Activated T-cell treated with anti-CD3 and anti-CD28 coated beads, Interleukin-2, amount 50 U/mL, for 24 hours (primary cell): Measurements from ENCODE around the gene MOGAT2.

Experiments used
- DNase-seq: peaks from one replicate; pipeline ENCODE4 v3.0.0-alpha.2; 2020
- H3K27ac Mint-ChIP-seq: 2 replicates; pipeline ENCODE4 v1.8.0; 2020; ENCODE audit warnings: mild to moderate bottlenecking, mixed read lengths
- H3K27me3 Mint-ChIP-seq: 2 replicates; pipeline ENCODE4 v1.8.0; 2020; ENCODE audit warnings: mixed read lengths
- H3K36me3 Mint-ChIP-seq: 2 replicates; pipeline ENCODE4 v1.8.0; 2020; ENCODE audit warnings: low read depth, mixed read lengths
- H3K4me1 Mint-ChIP-seq: 2 replicates; pipeline ENCODE4 v1.8.0; 2020; ENCODE audit warnings: low read depth, mixed read lengths
- H3K4me3 Mint-ChIP-seq: 2 replicates; pipeline ENCODE4 v1.8.0; 2020; ENCODE audit warnings: mild to moderate bottlenecking, moderate library complexity, mixed read lengths
- H3K9me3 Mint-ChIP-seq: 2 replicates; pipeline ENCODE4 v1.8.0; 2020; ENCODE audit warnings: mixed read lengths

The MOGAT2 gene

DNA sequence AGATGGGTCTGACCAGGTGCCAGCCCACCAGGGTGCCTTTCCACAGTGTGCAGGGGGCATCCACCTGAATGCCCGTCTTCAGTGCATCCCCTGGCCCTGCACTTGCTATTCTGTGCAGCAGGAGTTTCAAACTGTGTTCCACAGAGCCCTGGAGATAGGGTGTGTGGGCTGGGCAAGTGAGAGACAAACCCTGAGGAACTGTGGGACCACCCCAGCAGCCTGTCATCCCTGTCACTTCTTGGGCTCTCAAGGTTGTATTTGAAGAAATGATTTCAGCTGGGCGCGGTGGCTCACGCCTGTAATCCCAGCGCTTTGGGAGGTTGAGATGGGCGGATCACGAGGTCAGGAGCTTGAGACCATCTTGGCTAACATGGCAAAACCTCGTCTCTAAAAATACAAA is 44.5 kb downstream of the MOGAT2 start:
- Mint-ChIP-seq H3K36me3 (no peaks in the 10 kb centered on the region), H3K27me3 (peaks cover 2% of the 10 kb centered on the region), H3K4me3 (no peak overlapping the region), H3K9me3 (no peaks in the 10 kb centered on the region), H3K27ac (no peak overlapping the region), H3K4me1 (peaks cover 9% of the 10 kb centered on the region)
- no peak for DNase-seq

DNA sequence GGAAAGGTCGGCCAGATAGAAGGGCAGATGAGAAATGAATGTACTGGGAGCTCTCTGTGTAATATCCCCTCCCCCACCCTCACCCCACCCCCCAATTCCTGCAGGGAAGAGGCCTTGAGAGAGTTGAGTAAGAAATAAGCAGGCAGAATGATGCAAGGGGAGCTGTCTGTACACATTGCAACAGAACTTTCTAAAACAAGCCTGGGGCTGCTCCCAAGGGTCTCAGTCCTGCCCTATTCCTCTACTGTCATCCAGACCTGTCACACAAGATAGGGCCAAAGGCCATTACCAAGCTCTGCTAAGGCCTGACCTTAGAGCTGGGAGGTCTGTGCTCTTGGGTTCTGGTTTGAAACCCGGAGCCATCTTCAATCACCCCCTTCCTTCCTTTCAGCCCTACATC is 45.2 kb downstream of the MOGAT2 start:
- Mint-ChIP-seq H3K4me1 (peaks cover 15% of the 10 kb centered on the region), H3K9me3 (no peaks in the 10 kb centered on the region), H3K4me3 (no peak overlapping the region), H3K36me3 (no peaks in the 10 kb centered on the region), H3K27me3 (peaks cover 7% of the 10 kb centered on the region), H3K27ac (no peak overlapping the region)
- no peak for DNase-seq

DNA sequence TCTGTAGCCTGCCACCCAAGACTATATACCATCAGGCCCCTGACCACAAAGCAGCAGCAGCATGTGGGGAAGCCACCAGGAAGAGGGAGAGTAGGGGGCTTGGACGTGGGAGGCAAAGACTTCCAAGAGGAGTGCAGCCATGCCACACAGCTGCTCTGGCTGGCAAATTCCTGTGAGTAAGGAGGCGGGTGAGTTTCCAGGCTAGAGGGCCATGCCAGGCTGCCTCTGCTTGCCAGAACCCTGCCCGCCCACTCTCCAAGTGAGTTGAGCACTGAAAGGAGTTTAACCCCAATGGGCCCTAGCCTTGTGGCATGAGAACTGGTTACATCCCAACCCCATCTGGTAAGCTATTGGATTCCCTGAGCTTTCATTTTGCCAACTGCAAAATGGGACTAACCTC is 46.2 kb downstream of the MOGAT2 start:
- H3K27ac Mint-ChIP-seq: no peak overlapping the region
- H3K9me3 Mint-ChIP-seq: no peaks in the 10 kb centered on the region
- DNase-seq: no peak
- peaks cover 18% of the 10 kb centered on the region for H3K4me1 Mint-ChIP-seq
- peaks cover 7% of the 10 kb centered on the region for H3K27me3 Mint-ChIP-seq
- H3K4me3 Mint-ChIP-seq: no peak overlapping the region
- no peaks in the 10 kb centered on the region for H3K36me3 Mint-ChIP-seq

DNA sequence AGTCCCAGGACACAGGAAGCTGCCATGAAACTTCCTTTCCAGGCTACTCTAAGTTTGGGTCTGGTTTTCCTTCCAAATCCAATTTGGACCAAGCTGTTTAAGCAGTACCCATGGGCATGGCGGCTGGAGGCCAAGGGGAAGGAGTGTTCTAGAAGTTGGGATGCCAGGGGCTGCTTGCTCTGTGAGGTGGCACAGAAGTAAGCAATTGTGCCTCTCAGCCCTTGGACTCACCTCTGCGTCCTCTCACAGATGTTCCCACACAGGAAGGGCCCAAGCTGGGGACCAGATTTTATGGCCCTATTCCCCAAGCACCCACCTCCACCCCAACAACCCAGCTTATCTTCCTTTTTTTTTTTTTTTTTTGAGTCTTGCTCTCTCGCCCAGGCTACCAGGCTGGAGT is 47.5 kb downstream of the MOGAT2 start:
- Mint-ChIP-seq H3K9me3 (no peaks in the 10 kb centered on the region), H3K27me3 (peaks cover 18% of the 10 kb centered on the region), H3K36me3 (no peaks in the 10 kb centered on the region), H3K27ac (no peak overlapping the region), H3K4me3 (no peak overlapping the region), H3K4me1 (peaks cover 26% of the 10 kb centered on the region)
- DNase-seq: no peak

DNA sequence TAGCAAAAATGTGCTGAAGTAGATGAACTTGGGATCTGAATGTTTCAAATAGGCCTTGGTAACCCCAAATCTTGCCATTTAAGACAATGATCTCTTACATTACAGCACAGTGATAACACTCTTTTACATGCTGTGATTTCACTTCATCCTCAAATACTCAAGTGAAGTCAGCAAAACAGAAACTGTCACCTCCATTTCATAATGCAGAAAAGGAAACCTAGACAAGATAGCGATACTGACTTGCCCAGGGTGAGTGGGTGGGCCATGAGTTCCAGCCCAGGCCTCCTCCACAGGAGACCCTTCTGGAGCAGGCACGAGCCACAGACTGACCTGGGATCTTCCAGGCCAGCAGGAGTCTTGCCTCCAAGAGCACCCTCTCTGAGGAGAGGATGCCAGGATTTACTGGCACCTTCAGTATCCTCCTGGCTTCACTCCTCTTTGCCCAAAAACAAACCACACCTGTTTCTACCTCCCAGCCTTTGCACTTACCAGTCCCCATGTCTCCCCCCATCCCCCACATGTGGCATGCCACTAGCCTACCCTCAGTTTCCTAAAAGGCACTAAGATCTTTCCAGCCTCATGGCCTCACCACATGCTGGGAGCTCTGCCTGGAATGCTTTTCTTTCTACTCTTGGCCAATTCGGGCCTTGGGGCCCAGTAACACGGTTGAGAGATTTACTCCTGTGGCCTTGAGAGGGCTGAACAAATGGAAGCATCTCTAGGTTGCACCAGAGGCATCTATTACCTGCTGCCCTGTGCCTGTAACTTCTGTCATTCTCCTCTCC is 49.0 kb downstream of the MOGAT2 start:
- no peaks in the 10 kb centered on the region for H3K36me3 Mint-ChIP-seq
- DNase-seq: no peak
- no peak overlapping the region for H3K4me3 Mint-ChIP-seq
- peaks cover 25% of the 10 kb centered on the region for H3K27me3 Mint-ChIP-seq
- no peak overlapping the region for H3K27ac Mint-ChIP-seq
- H3K9me3 Mint-ChIP-seq: no peaks in the 10 kb centered on the region
- peaks cover 26% of the 10 kb centered on the region for H3K4me1 Mint-ChIP-seq

DNA sequence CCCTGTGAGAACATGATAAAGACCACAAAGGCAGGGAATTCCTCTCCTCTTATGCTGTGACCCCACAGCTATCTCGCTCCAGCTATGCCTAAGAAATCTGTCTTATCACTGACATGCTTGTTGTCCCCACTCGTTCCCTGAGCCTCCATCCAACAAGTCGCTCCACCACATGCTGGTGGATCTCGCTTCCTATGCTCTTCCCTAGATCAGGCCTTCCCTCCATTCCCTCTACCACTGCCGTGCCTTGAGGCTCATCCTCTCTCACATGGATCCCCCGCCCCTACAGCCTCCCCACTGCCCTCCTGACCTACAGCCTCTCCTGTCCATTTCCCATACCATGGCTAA is 49.6 kb downstream of the MOGAT2 start:
- Mint-ChIP-seq H3K9me3 (no peaks in the 10 kb centered on the region), H3K4me1 (peaks cover 26% of the 10 kb centered on the region), H3K27me3 (peaks cover 25% of the 10 kb centered on the region), H3K36me3 (no peaks in the 10 kb centered on the region), H3K27ac (no peak overlapping the region), H3K4me3 (no peak overlapping the region)
- no peak for DNase-seq

DNA sequence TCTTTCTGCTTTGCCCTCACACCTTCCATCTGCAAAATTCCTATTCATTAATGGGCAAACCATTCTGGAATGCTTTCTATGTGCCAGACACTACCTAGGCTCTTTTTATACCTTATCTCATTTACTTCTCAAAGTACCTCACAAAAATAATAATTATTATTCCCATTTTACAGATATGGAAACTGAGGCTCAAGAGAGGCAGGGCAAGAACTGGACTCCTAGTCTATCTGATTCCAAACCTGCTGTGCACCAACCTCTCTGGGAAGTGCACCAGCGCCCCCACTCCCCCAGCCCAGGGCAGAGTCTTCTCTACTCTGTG is 50.1 kb downstream of the MOGAT2 start:
- Mint-ChIP-seq H3K9me3 (no peaks in the 10 kb centered on the region), H3K27me3 (peaks cover 25% of the 10 kb centered on the region), H3K27ac (no peak overlapping the region), H3K4me3 (no peak overlapping the region), H3K4me1 (peaks cover 26% of the 10 kb centered on the region), H3K36me3 (no peaks in the 10 kb centered on the region)
- no peak for DNase-seq

DNA sequence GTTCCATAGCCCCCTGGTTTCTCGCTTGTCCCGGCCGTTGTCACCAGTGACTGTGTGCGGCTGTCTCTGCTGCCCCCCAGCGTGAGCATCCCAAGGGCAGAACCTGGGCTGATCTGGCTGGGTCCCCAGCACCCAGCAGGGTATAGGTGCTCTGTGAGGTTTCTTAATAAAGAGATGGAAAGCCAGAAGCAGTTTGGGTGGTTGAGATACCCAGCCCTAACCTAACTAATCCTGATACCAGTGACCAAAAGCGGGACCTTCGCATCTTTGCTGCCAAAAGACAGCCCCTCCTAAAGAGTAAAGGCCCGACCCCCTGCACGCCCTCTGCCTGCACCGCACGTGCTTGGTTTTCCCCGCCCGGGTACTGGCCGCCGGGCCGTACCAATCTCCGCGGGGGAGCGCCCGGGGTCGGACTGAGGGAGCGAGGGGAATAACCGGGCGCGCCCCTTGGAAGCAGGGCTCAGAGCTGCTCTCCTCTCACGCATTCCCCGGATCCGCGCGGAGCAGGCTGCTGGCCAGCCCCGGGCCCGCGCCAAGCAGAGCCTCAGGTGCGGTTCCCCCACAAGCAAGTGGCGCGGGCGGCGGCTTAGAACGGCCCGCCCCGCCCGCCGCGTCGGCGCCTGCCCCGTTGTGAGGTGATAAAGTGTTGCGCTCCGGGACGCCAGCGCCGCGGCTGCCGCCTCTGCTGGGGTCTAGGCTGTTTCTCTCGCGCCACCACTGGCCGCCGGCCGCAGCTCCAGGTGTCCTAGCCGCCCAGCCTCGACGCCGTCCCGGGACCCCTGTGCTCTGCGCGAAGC is 50.7 kb downstream of the MOGAT2 start, which contains the start of gene DGAT2:
Gene DGAT2 (plus strand): TSS at position 667 of the 797 bp plus-strand sequence. CDS start 214 bp downstream, outside the sequence.
- Mint-ChIP-seq H3K9me3 (no peaks in the 10 kb centered on the region), H3K4me3 (peak within 1 kb of the TSS; percentile 59), H3K27me3 (peaks cover 25% of the 10 kb centered on the region), H3K27ac (peak within 1 kb of the TSS; percentile 68), H3K36me3 (no peaks in the 10 kb centered on the region), H3K4me1 (peaks cover 26% of the 10 kb centered on the region)
- DNase-seq: peak; percentile 86

DNA sequence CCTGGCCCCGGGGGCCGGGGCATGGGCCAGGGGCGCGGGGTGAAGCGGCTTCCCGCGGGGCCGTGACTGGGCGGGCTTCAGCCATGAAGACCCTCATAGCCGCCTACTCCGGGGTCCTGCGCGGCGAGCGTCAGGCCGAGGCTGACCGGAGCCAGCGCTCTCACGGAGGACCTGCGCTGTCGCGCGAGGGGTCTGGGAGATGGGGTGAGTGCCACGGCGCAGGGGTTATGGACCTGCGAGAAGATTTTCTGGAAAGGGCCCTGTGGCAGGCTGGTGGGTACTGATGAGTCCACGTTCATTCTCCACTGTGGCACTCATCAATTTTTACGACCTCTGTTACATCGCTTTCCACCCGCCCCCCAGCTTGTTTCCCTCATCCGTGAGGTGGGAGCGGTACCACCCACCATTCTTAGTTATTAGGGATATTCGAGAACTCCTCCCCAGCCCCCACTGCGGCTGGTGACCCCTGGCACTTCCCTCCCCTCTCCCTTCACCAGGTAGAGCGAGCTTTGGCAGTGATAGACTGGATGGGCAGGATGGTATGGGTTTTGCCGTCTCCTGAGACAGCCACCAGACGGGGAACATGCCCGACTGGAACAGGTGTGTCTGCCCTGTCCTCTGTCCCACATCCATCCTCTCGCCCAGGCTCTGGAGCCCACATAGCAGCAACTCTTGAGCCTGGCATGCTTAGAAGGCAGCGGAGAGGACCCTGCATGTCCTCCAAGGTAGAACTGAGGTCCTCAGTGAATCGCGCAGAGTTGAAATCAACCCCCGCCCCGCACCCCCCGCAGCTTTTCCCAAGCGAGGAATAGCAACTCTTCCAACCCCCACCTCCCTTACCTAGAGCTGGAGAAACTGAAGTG is 51.5 kb downstream of the MOGAT2 start:
- no peaks in the 10 kb centered on the region for H3K9me3 Mint-ChIP-seq
- peak overlapping the region; percentile 40 for H3K4me3 Mint-ChIP-seq
- peak; percentile 43 for DNase-seq
- H3K4me1 Mint-ChIP-seq: peaks cover 32% of the 10 kb centered on the region
- H3K27ac Mint-ChIP-seq: no peak overlapping the region
- H3K36me3 Mint-ChIP-seq: no peaks in the 10 kb centered on the region
- peaks cover 25% of the 10 kb centered on the region for H3K27me3 Mint-ChIP-seq

DNA sequence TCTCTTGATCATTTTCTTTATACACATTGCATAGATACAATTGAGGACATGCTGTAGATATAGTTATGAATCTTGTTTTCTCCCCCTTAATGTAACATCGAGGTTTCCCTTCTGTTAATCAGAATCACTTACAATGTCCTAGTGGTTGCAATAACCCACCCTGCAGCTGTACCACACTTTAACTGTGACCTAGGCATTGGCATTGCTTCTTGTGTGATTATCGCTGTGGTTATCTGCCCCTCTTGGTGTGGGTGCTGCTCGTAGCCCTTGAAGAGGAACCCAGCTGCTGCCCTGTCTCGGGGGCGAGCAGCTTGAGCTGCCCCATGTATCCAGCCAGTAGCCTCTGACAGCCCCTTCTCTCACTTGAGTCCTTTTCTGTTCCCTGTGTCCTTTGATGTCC is 52.5 kb downstream of the MOGAT2 start:
- Mint-ChIP-seq H3K4me3 (no peak overlapping the region), H3K36me3 (no peaks in the 10 kb centered on the region), H3K27me3 (peaks cover 25% of the 10 kb centered on the region), H3K27ac (no peak overlapping the region), H3K9me3 (no peaks in the 10 kb centered on the region), H3K4me1 (peaks cover 32% of the 10 kb centered on the region)
- no peak for DNase-seq

DNA sequence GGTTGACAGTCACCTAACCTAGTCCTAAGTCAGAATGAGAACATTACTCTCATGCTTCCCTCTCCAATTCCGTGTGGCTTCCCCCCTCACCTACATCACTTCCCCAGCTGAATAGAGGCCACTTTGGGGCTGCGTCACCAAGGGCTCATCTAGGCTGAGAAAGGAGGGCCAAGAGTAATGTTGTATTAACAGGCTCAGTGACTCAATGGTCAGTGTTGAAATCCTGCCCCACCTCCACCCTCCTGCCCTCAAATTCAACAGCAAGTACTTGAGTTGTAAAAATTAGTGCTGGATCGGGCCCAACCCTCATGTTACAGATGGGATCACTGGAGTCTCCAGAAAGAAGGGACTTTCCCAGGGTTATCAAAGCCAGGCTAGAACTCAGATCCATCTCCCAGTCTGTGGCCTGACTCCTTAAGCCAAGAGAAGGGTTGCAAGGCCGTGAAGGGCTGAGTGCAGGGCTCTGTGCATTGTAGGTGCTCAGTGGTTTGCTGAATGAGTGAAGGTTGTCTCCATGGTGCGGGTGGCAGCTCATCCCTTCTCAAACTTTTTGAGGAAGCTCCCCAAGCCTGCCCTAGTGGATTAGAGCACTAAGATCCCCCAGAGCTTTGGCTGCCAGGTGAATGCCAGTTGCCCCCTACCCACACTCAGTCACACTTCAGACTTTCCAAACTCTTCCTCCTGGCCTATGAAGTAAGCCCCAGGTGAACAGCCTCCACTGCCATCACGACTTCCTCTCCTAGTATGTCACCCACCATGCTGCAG is 54.2 kb downstream of the MOGAT2 start:
- no peak for DNase-seq
- Mint-ChIP-seq H3K9me3 (no peaks in the 10 kb centered on the region), H3K27me3 (peaks cover 25% of the 10 kb centered on the region), H3K36me3 (no peaks in the 10 kb centered on the region), H3K4me1 (peaks cover 27% of the 10 kb centered on the region), H3K27ac (no peak overlapping the region), H3K4me3 (no peak overlapping the region)

DNA sequence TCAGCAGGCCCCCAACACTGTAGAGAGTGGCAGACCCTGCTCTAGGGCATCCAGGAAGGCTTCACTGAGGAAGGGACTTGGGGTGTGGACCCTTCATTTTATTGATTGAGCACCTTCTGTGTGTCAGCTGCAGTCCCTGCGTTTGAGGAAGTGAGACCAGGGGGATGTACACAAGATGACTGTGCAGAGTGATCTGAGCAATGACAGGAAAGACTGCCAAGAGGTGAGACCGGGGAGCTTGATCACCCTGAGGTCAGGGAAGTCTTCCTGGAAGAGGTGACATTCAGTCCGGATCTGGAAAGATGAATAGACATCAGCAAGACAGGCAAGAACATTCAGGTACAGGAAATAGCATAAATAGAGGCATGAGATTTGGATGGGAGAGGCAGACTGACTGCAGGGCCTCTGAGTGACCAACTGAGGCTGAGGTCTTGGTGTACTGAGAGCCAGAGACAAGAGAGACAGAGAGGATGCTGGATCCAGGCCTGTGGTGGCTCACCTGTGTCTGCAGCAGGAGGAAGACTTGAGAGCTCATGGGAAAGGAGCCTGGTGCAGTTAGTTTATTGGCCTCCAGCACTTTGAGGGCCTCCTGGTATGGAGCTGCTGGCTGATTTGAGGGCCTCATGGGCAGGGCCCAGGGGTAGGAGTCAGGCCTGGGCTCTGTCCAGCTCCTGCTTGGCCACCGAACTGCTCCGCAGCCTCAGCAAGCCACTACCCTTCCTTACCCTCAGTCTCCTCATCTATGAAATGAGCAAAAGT is 56.1 kb downstream of the MOGAT2 start:
- DNase-seq: no peak
- no peaks in the 10 kb centered on the region for H3K36me3 Mint-ChIP-seq
- peaks cover 18% of the 10 kb centered on the region for H3K27me3 Mint-ChIP-seq
- H3K9me3 Mint-ChIP-seq: no peaks in the 10 kb centered on the region
- H3K27ac Mint-ChIP-seq: peak overlapping the region; percentile 55
- no peak overlapping the region for H3K4me3 Mint-ChIP-seq
- peaks cover 26% of the 10 kb centered on the region for H3K4me1 Mint-ChIP-seq

DNA sequence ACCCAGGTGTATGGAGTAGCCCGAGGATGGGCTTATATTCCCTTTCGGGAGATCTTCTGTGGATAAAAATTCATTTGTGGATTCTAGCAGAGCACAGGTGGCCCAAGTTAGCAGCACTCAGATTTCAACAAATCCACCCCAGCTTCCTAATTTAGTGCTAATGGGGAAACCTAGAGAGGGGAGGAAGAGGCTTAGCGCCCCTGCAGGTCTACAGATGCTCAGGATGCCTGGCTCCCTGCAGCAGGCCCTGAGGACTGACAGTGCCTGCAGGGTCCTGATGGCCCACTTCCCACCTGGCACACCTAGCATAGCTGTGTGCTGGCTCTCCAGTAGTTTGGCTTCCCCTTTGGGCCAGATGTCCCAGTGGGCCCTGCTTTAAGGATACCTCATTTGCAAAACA is 57.4 kb downstream of the MOGAT2 start:
- Mint-ChIP-seq H3K36me3 (no peaks in the 10 kb centered on the region), H3K4me3 (no peak overlapping the region), H3K9me3 (no peaks in the 10 kb centered on the region), H3K4me1 (peaks cover 18% of the 10 kb centered on the region), H3K27ac (no peak overlapping the region), H3K27me3 (peaks cover 8% of the 10 kb centered on the region)
- no peak for DNase-seq
